H9 (cell line): ENCODE measurements around the gene NELFCD. TPM values are rescaled to one million over a fixed set of nuclear protein-coding genes. Genes with fewer than 3 reads are reported as not detected.

Experiments used
- DNase-seq: peaks from one replicate; pipeline ENCODE4 v3.0.0-alpha.2; 2017
- H2AFZ ChIP-seq: one replicate; pipeline ENCODE4 v1.6.1; 2013; ENCODE audit warnings: mild to moderate bottlenecking, low read length, control low read depth, moderate library complexity
- H2AK5ac ChIP-seq: 2 replicates; pipeline ENCODE4 v1.6.1; 2013; ENCODE audit warnings: low read length, control low read depth, mixed read lengths; ENCODE audit not compliant: insufficient read length
- H2BK120ac ChIP-seq: one replicate; pipeline ENCODE4 v1.6.1; 2013; ENCODE audit warnings: low read depth, mild to moderate bottlenecking, low read length, control low read depth, inconsistent platforms; ENCODE audit not compliant: poor library complexity, severe bottlenecking
- H2BK12ac ChIP-seq: 2 replicates; pipeline ENCODE4 v1.6.1; 2013; ENCODE audit warnings: low read length, control low read depth, mixed read lengths, low read depth; ENCODE audit not compliant: insufficient read length
- H2BK15ac ChIP-seq: 2 replicates; pipeline ENCODE4 v1.6.1; 2013; ENCODE audit warnings: low read depth, low read length, control low read depth
- H2BK20ac ChIP-seq: one replicate; pipeline ENCODE4 v1.6.1; 2013; ENCODE audit warnings: low read depth, mild to moderate bottlenecking, low read length, control low read depth, inconsistent platforms; ENCODE audit not compliant: poor library complexity, severe bottlenecking
- H2BK5ac ChIP-seq: 2 replicates; pipeline ENCODE4 v1.6.1; 2013; ENCODE audit warnings: low read length, control low read depth, mixed read lengths; ENCODE audit not compliant: insufficient read length
- H3K14ac ChIP-seq: 2 replicates; pipeline ENCODE4 v1.6.1; 2013; ENCODE audit warnings: low read length, control low read depth; ENCODE audit not compliant: insufficient read depth
- H3K18ac ChIP-seq: 2 replicates; pipeline ENCODE4 v1.6.1; 2013; ENCODE audit warnings: low read depth, mild to moderate bottlenecking, mixed read lengths, low read length, control low read depth; ENCODE audit not compliant: insufficient read length
- H3K23ac ChIP-seq: 2 replicates; pipeline ENCODE4 v1.6.1; 2013; ENCODE audit warnings: low read length, control low read depth, mixed read lengths, low read depth; ENCODE audit not compliant: insufficient read length
- H3K23me2 ChIP-seq: 2 replicates; pipeline ENCODE4 v1.6.1; 2013; ENCODE audit warnings: low read depth, mild to moderate bottlenecking, mixed read lengths, low read length, control low read depth; ENCODE audit not compliant: insufficient read length, poor library complexity, severe bottlenecking
- H3K27ac ChIP-seq: 2 replicates; pipeline ENCODE4 v1.5.1; 2013; ENCODE audit warnings: low read length, control low read depth, mixed read lengths, low read depth; ENCODE audit not compliant: insufficient read length
- H3K27me3 ChIP-seq: 2 replicates; pipeline ENCODE4 v1.6.1; 2013; ENCODE audit warnings: low read length, control low read depth, inconsistent platforms; ENCODE audit not compliant: insufficient read depth
- H3K4ac ChIP-seq: 2 replicates; pipeline ENCODE4 v1.6.1; 2013; ENCODE audit warnings: low read depth, mild to moderate bottlenecking, control low read depth, inconsistent platforms, low read length, moderate library complexity
- H3K4me1 ChIP-seq: 2 replicates; pipeline ENCODE4 v1.6.1; 2013; ENCODE audit warnings: low read length, control low read depth, inconsistent platforms; ENCODE audit not compliant: insufficient read depth
- H3K4me2 ChIP-seq: 2 replicates; pipeline ENCODE4 v1.6.1; 2013; ENCODE audit warnings: low read length, control low read depth, mixed read lengths; ENCODE audit not compliant: insufficient read length, insufficient read depth
- H3K56ac ChIP-seq: 2 replicates; pipeline ENCODE4 v1.6.1; 2013; ENCODE audit warnings: low read depth, mild to moderate bottlenecking, mixed read lengths, low read length, control low read depth; ENCODE audit not compliant: insufficient read length
- H3K79me1 ChIP-seq: 2 replicates; pipeline ENCODE4 v1.6.1; 2013; ENCODE audit warnings: low read depth, mild to moderate bottlenecking, moderate library complexity, low read length, control low read depth, inconsistent platforms; ENCODE audit not compliant: insufficient read depth, poor library complexity, severe bottlenecking
- H3K79me2 ChIP-seq: 2 replicates; pipeline ENCODE4 v1.6.1; 2013; ENCODE audit warnings: low read length, control low read depth, inconsistent platforms; ENCODE audit not compliant: insufficient read depth
- H3K9ac ChIP-seq: 2 replicates; pipeline ENCODE4 v1.6.1; 2013; ENCODE audit warnings: low read length, control low read depth, mixed read lengths; ENCODE audit not compliant: insufficient read length; ENCODE audit errors: extremely low read depth
- H3K9me3 ChIP-seq: one replicate; pipeline ENCODE4 v1.6.1; 2013; ENCODE audit warnings: low read depth, low read length, inconsistent platforms; ENCODE audit not compliant: control insufficient read depth
- H3T11ph ChIP-seq: one replicate; pipeline ENCODE4 v1.6.1; 2013; ENCODE audit warnings: mild to moderate bottlenecking, low read length, control low read depth, inconsistent platforms
- H4K20me1 ChIP-seq: one replicate; pipeline ENCODE4 v1.6.1; 2013; ENCODE audit not compliant: control insufficient read depth, insufficient read length, insufficient read depth
- H4K5ac ChIP-seq: 2 replicates; pipeline ENCODE4 v1.6.1; 2013; ENCODE audit warnings: low read depth, mild to moderate bottlenecking, mixed read lengths, low read length, control low read depth; ENCODE audit not compliant: insufficient read length
- H4K8ac ChIP-seq: replicated peaks from 2 replicates; pipeline ENCODE4 v1.6.1; 2013; ENCODE audit warnings: low read length, control low read depth, mixed read lengths, low read depth; ENCODE audit not compliant: insufficient read length
- H4K91ac ChIP-seq: 2 replicates; pipeline ENCODE4 v1.6.1; 2013; ENCODE audit warnings: low read depth, mild to moderate bottlenecking, moderate library complexity, mixed read lengths, low read length, control low read depth; ENCODE audit not compliant: insufficient read length
- H3K27ac Mint-ChIP-seq, 3 experiments: 2 replicates in 2 of 3; 3 replicates in 1 of 3; pipeline ENCODE4 v1.8.0; 2020 to 2021; ENCODE audit warnings: mixed read lengths in 3 of 3, mild to moderate bottlenecking in 1 of 3, moderate library complexity in 1 of 3
- H3K27me3 Mint-ChIP-seq: 2 replicates; pipeline ENCODE4 v1.8.0; 2021; ENCODE audit warnings: low read depth, mild to moderate bottlenecking, moderate library complexity, mixed read lengths
- H3K36me3 Mint-ChIP-seq, 3 experiments: 2 replicates in 2 of 3; 3 replicates in 1 of 3; pipeline ENCODE4 v1.8.0; 2020 to 2021; ENCODE audit warnings: low read depth in 3 of 3, mixed read lengths in 3 of 3; ENCODE audit not compliant: insufficient read depth in 1 of 3
- H3K4me1 Mint-ChIP-seq, 2 experiments: 2 replicates each; pipeline ENCODE4 v1.8.0; 2020; ENCODE audit warnings: mixed read lengths in 2 of 2
- H3K4me3 Mint-ChIP-seq, 2 experiments: 2 replicates in 1 of 2; 3 replicates in 1 of 2; pipeline ENCODE4 v1.8.0; 2020 to 2021; ENCODE audit warnings: mild to moderate bottlenecking in 2 of 2, mixed read lengths in 2 of 2, moderate library complexity in 1 of 2
- H3K9me3 Mint-ChIP-seq, 2 experiments: 2 replicates in 1 of 2; 3 replicates in 1 of 2; pipeline ENCODE4 v1.8.0; 2020; ENCODE audit warnings: mild to moderate bottlenecking in 2 of 2, mixed read lengths in 2 of 2, moderate library complexity in 1 of 2
- CTCF ChIP-seq: fragments of 200-600 bp; sonication (generic); conservative IDR thresholded peaks from 3 replicates; pipeline ENCODE4 v1.8.0; 2021; ENCODE audit warnings: antibody characterized with exemption, mild to moderate bottlenecking
- WGBS: extraction: QIAGEN DNeasy Blood & Tissue Kit; methylation state at CpG from one replicate; pipeline ENCODE4 v1.1.7; 2013; ENCODE audit warnings: missing lambda C conversion rate, low lambda C conversion rate, mixed read lengths; ENCODE audit not compliant: insufficient read length; ENCODE audit errors: extremely low coverage; 5-methylcytosine and 5-hydroxymethylcytosine counted together
- total RNA-seq: library from RNA; stranded (reverse); gene quantifications from 2 replicates; pipeline ENCODE4 v1.2.1, GENCODE V29; 2021

NELFCD gene
- total RNA-seq, 1 experiment from 2014 or later: 57.8 TPM

GRCh38 chr20:58991715-58992114 is 10.7 kb downstream of the NELFCD start:
- Histone ChIP-seq H3T11ph (no peak overlapping the region), H3K23ac (no peak overlapping the region), H3K79me1 (no peaks in the 10 kb centered on the region), H2AK5ac (no peak overlapping the region), H4K8ac (no peak overlapping the region), H2AFZ (no peak overlapping the region), H3K79me2 (no peaks in the 10 kb centered on the region), H4K5ac (no peak overlapping the region), H3K56ac (no peak overlapping the region), H3K4me1 (no peaks in the 10 kb centered on the region), H3K9me3 (no peaks in the 10 kb centered on the region), H3K4me2 (no peak overlapping the region), H4K20me1 (no peaks in the 10 kb centered on the region), H3K9ac (no peak overlapping the region), H3K14ac (no peak overlapping the region), H2BK20ac (no peak overlapping the region), H4K91ac (no peak overlapping the region), H3K23me2 (no peaks in the 10 kb centered on the region), H3K18ac (no peak overlapping the region), H3K4ac (no peak overlapping the region), H2BK15ac (no peak overlapping the region), H3K27me3 (no peaks in the 10 kb centered on the region), H2BK5ac (no peak overlapping the region), H3K27ac (no peak overlapping the region), H2BK120ac (no peak overlapping the region), H2BK12ac (no peak overlapping the region)
- no peaks in the 10 kb centered on the region for H3K9me3 Mint-ChIP-seq
- H3K4me1 Mint-ChIP-seq: no peaks in the 10 kb centered on the region
- no peak for TF ChIP-seq CTCF
- no CpG with 5 or more reads among the region's 9 CpGs for WGBS
- no peak overlapping the region for H3K27ac Mint-ChIP-seq
- H3K36me3 Mint-ChIP-seq: peaks cover 46 to 98% (median 92%) of the 10 kb centered on the region in 3 experiments
- H3K4me3 Mint-ChIP-seq: no peak overlapping the region
- no peak for DNase-seq
- no peaks in the 10 kb centered on the region for H3K27me3 Mint-ChIP-seq
